ENCODE data around the gene IRAK2.
A peak's percentile ranks its signal among the peaks of the same experiment; 100 is the strongest.
"Not testable (repeated sequence)": the region's sequence is repeated elsewhere in the genome, so short reads cannot be mapped to it uniquely, and the experiment has no call there.

IRAK2 gene

GRCh38 chr3:10244009-10244408 lies 79.3 kb downstream of the IRAK2 start:
- H3K4me3 ChIP-seq (ENCODE audit: low read depth, low read length): no peak overlapping the region
- no peak for DNase-seq (ENCODE audit: low read depth)

- DNase-seq (ENCODE audit: low read depth): no peak
- H3K4me3 ChIP-seq (ENCODE audit: low read depth, low read length): no peak overlapping the region
Observed at GRCh38 chr3:10245081-10245712, 80.5 kb downstream of the IRAK2 start.

- peak overlapping the region; percentile 90 for H3K4me3 ChIP-seq (ENCODE audit: low read depth, low read length)
- no peak for DNase-seq (ENCODE audit: low read depth)
Observed at GRCh38 chr3:10247679-10248183, 83.0 kb downstream of the IRAK2 start.

GRCh38 chr3:10248184-10248983 lies 83.7 kb downstream of the IRAK2 start, which contains the start of gene TATDN2:
TATDN2 (plus strand) TSS chr3:10248459; CDS start chr3:10249201, 742 bp downstream.
- peak; percentile 82 for DNase-seq (ENCODE audit: low read depth)
- peak within 1 kb of the TSS; percentile 90 for H3K4me3 ChIP-seq (ENCODE audit: low read depth, low read length)

- no peak for DNase-seq (ENCODE audit: low read depth)
- peak overlapping the region; percentile 90 for H3K4me3 ChIP-seq (ENCODE audit: low read depth, low read length)
Observed at GRCh38 chr3:10248984-10249748, 84.4 kb downstream of the IRAK2 start.

GRCh38 chr3:10249833-10250232 lies 85.1 kb downstream of the IRAK2 start:
- H3K4me3 ChIP-seq (ENCODE audit: low read depth, low read length): peak overlapping the region; percentile 90
- no peak for DNase-seq (ENCODE audit: low read depth)

- no peak overlapping the region for H3K4me3 ChIP-seq (ENCODE audit: low read depth, low read length)
- no peak for DNase-seq (ENCODE audit: low read depth)
Observed at GRCh38 chr3:10251006-10251405, 86.3 kb downstream of the IRAK2 start.

GRCh38 chr3:10253731-10254130 lies 89.0 kb downstream of the IRAK2 start:
- H3K4me3 ChIP-seq (ENCODE audit: low read depth, low read length): no peak overlapping the region
- DNase-seq (ENCODE audit: low read depth): no peak

- H3K4me3 ChIP-seq (ENCODE audit: low read depth, low read length): no peak overlapping the region
- DNase-seq (ENCODE audit: low read depth): no peak
Observed at GRCh38 chr3:10255835-10256234, 91.1 kb downstream of the IRAK2 start.

GRCh38 chr3:10259036-10259435 lies 94.3 kb downstream of the IRAK2 start:
- H3K4me3 ChIP-seq (ENCODE audit: low read depth, low read length): no peak overlapping the region
- no peak for DNase-seq (ENCODE audit: low read depth)

- no peak for DNase-seq (ENCODE audit: low read depth)
- H3K4me3 ChIP-seq (ENCODE audit: low read depth, low read length): no peak overlapping the region
Observed at GRCh38 chr3:10259798-10260197, 95.1 kb downstream of the IRAK2 start.

- no peak for DNase-seq (ENCODE audit: low read depth)
- H3K4me3 ChIP-seq (ENCODE audit: low read depth, low read length): no peak overlapping the region
Observed at GRCh38 chr3:10260211-10260701, 95.5 kb downstream of the IRAK2 start.

GRCh38 chr3:10262027-10262426 lies 97.3 kb downstream of the IRAK2 start:
- H3K4me3 ChIP-seq (ENCODE audit: low read depth, low read length): no peak overlapping the region
- DNase-seq (ENCODE audit: low read depth): no peak

- DNase-seq (ENCODE audit: low read depth): no peak
- H3K4me3 ChIP-seq (ENCODE audit: low read depth, low read length): no peak overlapping the region
Observed at GRCh38 chr3:10263646-10264363, 99.1 kb downstream of the IRAK2 start.

GRCh38 chr3:10265833-10266232 lies 101.1 kb downstream of the IRAK2 start:
- no peak for DNase-seq (ENCODE audit: low read depth)
- H3K4me3 ChIP-seq (ENCODE audit: low read depth, low read length): no peak overlapping the region

GRCh38 chr3:10266936-10267335 lies 102.2 kb downstream of the IRAK2 start:
- DNase-seq (ENCODE audit: low read depth); H3K4me3 ChIP-seq (ENCODE audit: low read depth, low read length): not testable (repeated sequence)

- DNase-seq (ENCODE audit: low read depth): no peak
- no peak overlapping the region for H3K4me3 ChIP-seq (ENCODE audit: low read depth, low read length)
Observed at GRCh38 chr3:10268116-10268515, 103.4 kb downstream of the IRAK2 start.

- no peak for DNase-seq (ENCODE audit: low read depth)
- H3K4me3 ChIP-seq (ENCODE audit: low read depth, low read length): no peak overlapping the region
Observed at GRCh38 chr3:10268930-10269329, 104.2 kb downstream of the IRAK2 start.

GRCh38 chr3:10269443-10269842 lies 104.7 kb downstream of the IRAK2 start:
- no peak for DNase-seq (ENCODE audit: low read depth)
- no peak overlapping the region for H3K4me3 ChIP-seq (ENCODE audit: low read depth, low read length)
